PC-9 (cell line): ENCODE results near the gene ZNF143. TPM values are rescaled to one million over a fixed set of nuclear protein-coding genes. Genes with fewer than 3 reads are reported as not detected.

Experiments
- BruUV-seq: library from RNA; stranded (reverse); fragments of 400-500 nt; replicated peaks from 2 replicates; lab custom pipeline; 2021; lab: Mats Ljungman, UMichigan
- CTCF ChIA-PET: fragments of 300-600 bp; sonication (Branson Sonifier 250); formaldehyde crosslinking; loops from one replicate; lab custom pipeline; 2022; ENCODE audit warnings: antibody characterized with exemption; lab: Charles Lee
- POLR2A ChIA-PET: fragments of 300-600 bp; sonication (Branson Sonifier 250); formaldehyde crosslinking; loops from one replicate; lab custom pipeline; 2022; ENCODE audit warnings: antibody characterized with exemption; ENCODE audit not compliant: unreplicated experiment; lab: Charles Lee
- DNase-seq, 2 experiments: peaks; one replicate each; pipeline versions ENCODE4 v3.0.0 to v3.0.0-alpha.2; 2015 to 2022; ENCODE audit warnings: mixed read lengths in 1 of 2
- H2AFZ ChIP-seq: fragments of 200-600 bp; sonication (generic); 2 replicates; pipeline ENCODE4 v1.8.1; 2017; ENCODE audit warnings: antibody characterized with exemption
- H3F3A ChIP-seq: fragments of 200-600 bp; sonication (generic); 2 replicates; pipeline ENCODE4 v1.8.1; 2017; ENCODE audit warnings: antibody characterized with exemption, mild to moderate bottlenecking, low read depth; ENCODE audit not compliant: insufficient read depth
- H3K27ac ChIP-seq: fragments of 200-600 bp; sonication (generic); 2 replicates; pipeline ENCODE4 v1.6.1; 2016; ENCODE audit warnings: mixed run types
- H3K27me3 ChIP-seq: fragments of 200-600 bp; sonication (generic); 2 replicates; pipeline ENCODE4 v1.6.1; 2016; ENCODE audit warnings: low read depth, mixed run types; ENCODE audit not compliant: insufficient read depth
- H3K36me3 ChIP-seq: fragments of 200-600 bp; sonication (generic); 2 replicates; pipeline ENCODE4 v1.6.1; 2016; ENCODE audit warnings: low read depth, mixed run types
- H3K4me1 ChIP-seq: fragments of 200-600 bp; sonication (generic); replicated peaks from 2 replicates; pipeline ENCODE4 v1.6.1; 2016; ENCODE audit warnings: mixed run types; ENCODE audit not compliant: insufficient read depth
- H3K4me2 ChIP-seq: fragments of 200-600 bp; sonication (generic); 2 replicates; pipeline ENCODE4 v1.6.1; 2017; ENCODE audit warnings: mixed run types
- H3K4me3 ChIP-seq: fragments of 200-600 bp; sonication (generic); 2 replicates; pipeline ENCODE4 v1.6.1; 2016; ENCODE audit warnings: mixed run types
- H3K79me2 ChIP-seq: fragments of 200-600 bp; sonication (generic); 2 replicates; pipeline ENCODE4 v1.6.1; 2017; ENCODE audit warnings: low read depth, mixed run types
- H3K9me2 ChIP-seq: fragments of 200-600 bp; sonication (generic); 2 replicates; pipeline ENCODE4 v1.8.1; 2017; ENCODE audit warnings: mild to moderate bottlenecking; ENCODE audit not compliant: insufficient read depth
- H3K9me3 ChIP-seq: fragments of 200-600 bp; sonication (generic); 2 replicates; pipeline ENCODE4 v1.8.1; 2016; ENCODE audit warnings: low read depth; ENCODE audit not compliant: insufficient read depth
- H4K20me1 ChIP-seq: fragments of 200-600 bp; sonication (generic); 2 replicates; pipeline ENCODE4 v1.8.1; 2017; ENCODE audit not compliant: insufficient read depth
- EZH2 ChIP-seq: fragments of 200-600 bp; sonication (generic); IDR thresholded peaks from 2 replicates; pipeline ENCODE4 v1.8.0; 2017; ENCODE audit warnings: antibody characterized with exemption, low read depth
- intact Hi-C: fragments of 100-400 bp; cut with micrococcal nuclease; formaldehyde crosslinking; loops from one replicate; pipeline ENCODE4 v1.10.0; 2022; ENCODE audit not compliant: unreplicated experiment
- total RNA-seq: library from RNA; stranded (reverse); gene quantifications from 2 replicates; pipeline ENCODE4 v1.2.3, GENCODE V29; 2021
- TF ChIP-seq, protein P1 (sequence below): fragments of 200-600 bp; sonication (generic); conservative IDR thresholded peaks from 2 replicates; pipeline ENCODE4 v1.6.1; 2017; ENCODE audit warnings: mixed run types, antibody characterized with exemption, mild to moderate bottlenecking, moderate library complexity

ZNF143 gene
- total RNA-seq, 1 experiment from 2014 or later: 16.5 TPM

DNA sequence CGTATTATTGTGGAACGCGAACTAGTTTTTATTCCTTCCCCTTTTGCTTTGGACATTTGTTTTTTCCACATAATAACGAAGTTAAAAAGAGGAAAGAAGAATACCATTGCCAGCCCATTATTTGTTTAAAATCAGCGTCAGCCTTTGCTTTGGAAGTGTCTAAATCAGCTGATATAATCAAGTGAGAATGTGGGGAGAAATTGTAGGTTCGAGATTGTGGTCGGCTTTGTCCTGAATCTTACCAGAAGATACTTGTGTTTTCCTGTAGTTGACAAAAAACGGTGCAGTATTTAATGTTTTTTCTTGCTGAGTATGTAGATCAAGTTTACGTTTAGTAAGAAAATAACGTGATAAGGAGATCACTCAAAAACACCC lies 935 bp downstream of the ZNF143 start:
- Histone ChIP-seq H3K4me1 (peaks cover 22% of the 10 kb centered on the region), H4K20me1 (no peaks in the 10 kb centered on the region), H3F3A (peaks cover 14% of the 10 kb centered on the region), H3K27ac (peak overlapping the region; percentile 96), H3K9me3 (no peaks in the 10 kb centered on the region), H3K27me3 (no peaks in the 10 kb centered on the region), H2AFZ (0 out of 2 replicates have a peak overlapping the region, but pooled peaks have one; percentile 40), H3K4me2 (peak overlapping the region; percentile 98), H3K9me2 (no peaks in the 10 kb centered on the region), H3K4me3 (peak overlapping the region; percentile 86), H3K79me2 (peaks cover 50% of the 10 kb centered on the region), H3K36me3 (no peaks in the 10 kb centered on the region)
- DNase-seq: no peak
- ChIA-PET CTCF (no interaction called here), POLR2A (interaction anchor here (0.9 to 1.1 kb wide), 2 partner anchors 112 to 151 kb away, joined by 6 to 7 read pairs; partner anchors contain the start of gene WEE1)
- no peak for TF ChIP-seq EZH2
- no TSS peak for BruUV-seq
- intact Hi-C loops: loop anchor here (2.0 kb wide), 2 partner anchors 107 to 151 kb away; no protein-coding TSS in a partner anchor

DNA sequence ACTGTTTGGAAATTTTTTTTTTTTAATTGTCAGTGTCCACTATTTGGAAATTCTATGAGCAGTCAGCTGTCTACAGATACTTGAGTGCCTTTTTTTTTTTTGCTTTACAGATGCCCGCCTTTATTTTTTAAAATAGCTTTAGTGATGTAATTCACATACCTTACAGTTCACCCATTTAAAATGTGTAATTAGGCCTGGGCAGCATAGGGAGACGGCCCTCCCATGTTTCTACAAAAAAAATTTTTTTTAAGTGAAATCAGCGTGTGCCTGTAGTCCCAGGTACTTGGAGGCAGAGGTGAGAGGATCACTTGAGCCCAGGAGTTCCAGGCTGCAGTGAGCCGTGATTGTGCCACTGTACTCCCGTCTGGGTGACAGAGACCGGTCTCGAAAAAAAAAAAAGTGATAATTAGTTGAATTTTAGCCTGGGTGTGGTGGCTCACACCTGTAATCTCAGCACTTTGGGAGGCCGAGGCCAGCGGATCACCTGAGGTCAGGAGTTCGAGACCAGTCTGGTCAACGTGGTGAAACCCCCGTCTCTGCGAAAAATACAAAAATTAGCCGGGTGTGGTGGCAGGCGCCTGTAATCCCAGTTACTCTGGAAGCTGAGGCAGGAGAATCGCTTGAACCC lies 1.5 kb downstream of the ZNF143 start:
- no peaks in the 10 kb centered on the region for H3K36me3 ChIP-seq
- peak overlapping the region; percentile 98 for H3K4me2 ChIP-seq
- H2AFZ ChIP-seq: no peak overlapping the region
- peaks cover 14% of the 10 kb centered on the region for H3F3A ChIP-seq
- H3K9me3 ChIP-seq: no peaks in the 10 kb centered on the region
- H3K4me1 ChIP-seq: peaks cover 22% of the 10 kb centered on the region
- no peaks in the 10 kb centered on the region for H3K9me2 ChIP-seq
- H3K27me3 ChIP-seq: no peaks in the 10 kb centered on the region
- POLR2A ChIA-PET: interaction anchor here (0.6 to 0.9 kb wide), 2 partner anchors 103 to 151 kb away, joined by 6 to 9 read pairs; no protein-coding TSS in a partner anchor
- BruUV-seq: no TSS peak
- intact Hi-C loops: no loop called here
- peak overlapping the region; percentile 96 for H3K27ac ChIP-seq
- H3K4me3 ChIP-seq: peak overlapping the region; percentile 86
- TF ChIP-seq EZH2: no peak
- TF ChIP-seq, protein P1, sequence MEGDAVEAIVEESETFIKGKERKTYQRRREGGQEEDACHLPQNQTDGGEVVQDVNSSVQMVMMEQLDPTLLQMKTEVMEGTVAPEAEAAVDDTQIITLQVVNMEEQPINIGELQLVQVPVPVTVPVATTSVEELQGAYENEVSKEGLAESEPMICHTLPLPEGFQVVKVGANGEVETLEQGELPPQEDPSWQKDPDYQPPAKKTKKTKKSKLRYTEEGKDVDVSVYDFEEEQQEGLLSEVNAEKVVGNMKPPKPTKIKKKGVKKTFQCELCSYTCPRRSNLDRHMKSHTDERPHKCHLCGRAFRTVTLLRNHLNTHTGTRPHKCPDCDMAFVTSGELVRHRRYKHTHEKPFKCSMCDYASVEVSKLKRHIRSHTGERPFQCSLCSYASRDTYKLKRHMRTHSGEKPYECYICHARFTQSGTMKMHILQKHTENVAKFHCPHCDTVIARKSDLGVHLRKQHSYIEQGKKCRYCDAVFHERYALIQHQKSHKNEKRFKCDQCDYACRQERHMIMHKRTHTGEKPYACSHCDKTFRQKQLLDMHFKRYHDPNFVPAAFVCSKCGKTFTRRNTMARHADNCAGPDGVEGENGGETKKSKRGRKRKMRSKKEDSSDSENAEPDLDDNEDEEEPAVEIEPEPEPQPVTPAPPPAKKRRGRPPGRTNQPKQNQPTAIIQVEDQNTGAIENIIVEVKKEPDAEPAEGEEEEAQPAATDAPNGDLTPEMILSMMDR: no peak
- peaks cover 50% of the 10 kb centered on the region for H3K79me2 ChIP-seq
- CTCF ChIA-PET: interaction anchor here (0.6 kb wide), 1 partner anchor 292 kb away, joined by 3 read pairs; no protein-coding TSS in a partner anchor
- peak in 1 of 2 experiments; percentile 39 for DNase-seq
- no peaks in the 10 kb centered on the region for H4K20me1 ChIP-seq

DNA sequence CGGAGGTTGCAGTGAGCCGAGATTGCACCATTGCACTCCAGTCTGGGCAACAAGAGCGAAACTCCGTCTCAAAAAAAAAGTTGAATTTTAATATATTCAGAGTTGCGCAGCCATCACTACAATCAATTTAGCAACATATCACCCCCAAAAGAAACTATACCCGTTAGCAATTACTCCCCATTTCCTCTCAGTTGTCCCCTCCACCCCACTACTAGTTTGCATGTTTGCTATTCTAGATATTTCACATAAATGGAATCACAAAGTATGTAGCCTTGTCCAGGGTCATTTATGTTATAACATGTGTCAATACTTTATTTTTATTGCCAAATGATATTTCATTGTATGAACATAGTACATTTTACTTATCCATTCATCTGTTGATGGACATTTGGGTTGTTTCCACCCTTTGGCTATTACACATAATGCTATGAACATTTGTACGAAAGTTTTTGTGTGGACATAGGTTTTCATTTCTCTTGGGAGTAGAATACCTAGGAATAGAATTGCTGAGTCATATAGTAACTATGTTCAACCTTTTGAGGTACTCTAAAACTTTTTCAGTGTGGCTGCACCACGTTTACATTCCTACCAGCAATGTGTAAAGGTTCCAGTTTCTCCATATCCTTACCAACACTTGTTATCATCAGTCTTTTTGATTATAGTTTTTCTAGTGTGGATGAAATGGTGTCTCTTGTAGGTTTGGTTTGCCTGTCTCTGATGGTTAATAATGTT lies 2.2 kb downstream of the ZNF143 start:
- H3K4me1 ChIP-seq: peaks cover 22% of the 10 kb centered on the region
- POLR2A ChIA-PET: interaction anchor here (0.6 to 0.9 kb wide), 2 partner anchors 103 to 150 kb away, joined by 6 to 9 read pairs; no protein-coding TSS in a partner anchor
- H3K4me2 ChIP-seq: peak overlapping the region; percentile 98
- no peaks in the 10 kb centered on the region for H3K9me2 ChIP-seq
- no peaks in the 10 kb centered on the region for H3K36me3 ChIP-seq
- no peak for TF ChIP-seq EZH2
- TF ChIP-seq, protein P1: no peak
- peak overlapping the region; percentile 86; the same call in 1 of the 2 replicates for H3K4me3 ChIP-seq
- H3K9me3 ChIP-seq: no peaks in the 10 kb centered on the region
- H3K79me2 ChIP-seq: peaks cover 50% of the 10 kb centered on the region
- no peak overlapping the region for H2AFZ ChIP-seq
- peak overlapping the region; percentile 96 for H3K27ac ChIP-seq
- intact Hi-C loops: no loop called here
- DNase-seq: peak in 1 of 2 experiments; percentile 45
- H4K20me1 ChIP-seq: no peaks in the 10 kb centered on the region
- no peaks in the 10 kb centered on the region for H3K27me3 ChIP-seq
- no TSS peak for BruUV-seq
- CTCF ChIA-PET: interaction anchor here (0.6 kb wide), 1 partner anchor 291 kb away, joined by 3 read pairs; no protein-coding TSS in a partner anchor
- peaks cover 14% of the 10 kb centered on the region for H3F3A ChIP-seq
